Endothelial cell of umbilical vein (primary cell): ENCODE data around the gene HTR3A. TPM values are rescaled to one million over a fixed set of nuclear protein-coding genes. Genes with fewer than 3 reads are reported as not detected.

ENCODE experiments used
- BruUV-seq: library from RNA; stranded (reverse); fragments of 400-500 nt; replicated peaks from 2 replicates; lab custom pipeline; 2021; lab: Mats Ljungman, UMichigan
- CTCF ChIA-PET: fragments of 300-600, 350-600 bp; sonication (Branson Sonifier 250); formaldehyde crosslinking; loops from one replicate; lab custom pipeline; 2021; ENCODE audit warnings: antibody characterized with exemption, inconsistent platforms; lab: Charles Lee
- POLR2A ChIA-PET: fragments of 300-600, 350-600 bp; sonication (Branson Sonifier 250); formaldehyde crosslinking; loops from one replicate; lab custom pipeline; 2021; ENCODE audit warnings: antibody characterized with exemption, inconsistent platforms; lab: Charles Lee
- DNase-seq: peaks from one replicate; pipeline ENCODE4 v3.0.0-alpha.2; 2011; ENCODE audit warnings: low read depth, low spot score
- FAIRE-seq: peaks from 2 replicates; lab custom pipeline; 2011; peaks lifted over from hg19 to GRCh38; lab: Jason Lieb, UNC
- H2AFZ ChIP-seq: 2 replicates; pipeline ENCODE4 v1.6.0; 2012; ENCODE audit warnings: low read depth, low read length, control low read depth, inconsistent platforms
- H3K27ac ChIP-seq: 2 replicates; pipeline ENCODE4 v1.5.1; 2011; ENCODE audit warnings: low read depth, mild to moderate bottlenecking, control low read depth, low read length, moderate library complexity; ENCODE audit not compliant: insufficient read depth
- H3K27me3 ChIP-seq, 2 experiments: 2 replicates each; pipeline versions ENCODE4 v1.6.0 to v1.6.1; 2011; ENCODE audit warnings: low read length in 2 of 2, mixed read lengths in 1 of 2; ENCODE audit not compliant: control insufficient read depth in 2 of 2, insufficient read depth in 2 of 2
- H3K36me3 ChIP-seq, 2 experiments: 2 replicates in 1 of 2; 3 replicates in 1 of 2; pipeline ENCODE4 v1.5.1; 2011; ENCODE audit warnings: low read length in 2 of 2, mild to moderate bottlenecking in 1 of 2, moderate library complexity in 1 of 2; ENCODE audit not compliant: control insufficient read depth in 2 of 2, insufficient read depth in 2 of 2; ENCODE audit errors: extremely low read depth in 1 of 2
- H3K4me1 ChIP-seq: 3 replicates; pipeline ENCODE4 v1.5.1; 2011; ENCODE audit warnings: mild to moderate bottlenecking, low read length; ENCODE audit not compliant: control insufficient read depth, insufficient read depth; ENCODE audit errors: extremely low read depth
- H3K4me2 ChIP-seq: 2 replicates; pipeline ENCODE4 v1.6.1; 2011; ENCODE audit warnings: low read length, control low read depth, mixed read lengths; ENCODE audit not compliant: insufficient read depth
- H3K4me3 ChIP-seq, 3 experiments: fragments of 200-600 bp in 1 of 3; sonication (generic), shearing (Covaris generic) in 1 of 3; replicated peaks in 1 of 3; 2 replicates each; pipeline ENCODE4 v1.5.1; 2011 to 2016; ENCODE audit warnings: control low read depth in 3 of 3, low read length in 3 of 3, mild to moderate bottlenecking in 2 of 3, inconsistent platforms in 1 of 3, low read depth in 1 of 3, moderate library complexity in 1 of 3; ENCODE audit not compliant: insufficient read depth in 1 of 3
- H3K79me2 ChIP-seq: 2 replicates; pipeline ENCODE4 v1.6.0; 2012; ENCODE audit warnings: low read length, inconsistent platforms; ENCODE audit not compliant: control insufficient read depth, insufficient read depth
- H3K9ac ChIP-seq: replicated peaks from 2 replicates; pipeline ENCODE3; 2011; ENCODE audit warnings: low read length, control low read depth; ENCODE audit not compliant: insufficient read depth; ENCODE audit errors: extremely low read depth
- H3K9me1 ChIP-seq: replicated peaks from 3 replicates; pipeline ENCODE4 v1.6.0; 2011; ENCODE audit warnings: mild to moderate bottlenecking, low read length; ENCODE audit not compliant: control insufficient read depth, insufficient read depth; ENCODE audit errors: extremely low read depth
- H3K9me3 ChIP-seq: replicated peaks from 2 replicates; pipeline ENCODE4 v1.5.1; 2012; ENCODE audit warnings: low read length, inconsistent platforms; ENCODE audit not compliant: control insufficient read depth, insufficient read depth
- H4K20me1 ChIP-seq: replicated peaks from 2 replicates; pipeline ENCODE3; 2011; ENCODE audit warnings: mild to moderate bottlenecking, low read length; ENCODE audit not compliant: control insufficient read depth, insufficient read depth; ENCODE audit errors: extremely low read depth
- EZH2 ChIP-seq: IDR thresholded peaks from 2 replicates; pipeline ENCODE4 v1.6.1; 2012; ENCODE audit warnings: borderline replicate concordance, low read depth, mild to moderate bottlenecking, moderate library complexity, low read length, inconsistent platforms; ENCODE audit not compliant: severe bottlenecking
- FOS ChIP-seq: IDR thresholded peaks from 2 replicates; pipeline ENCODE4 v1.6.1; 2011; ENCODE audit warnings: mild to moderate bottlenecking, low read length, moderate library complexity, borderline replicate concordance; ENCODE audit not compliant: insufficient read depth
- GATA2 ChIP-seq: IDR thresholded peaks from 2 replicates; pipeline ENCODE4 v1.7.0; 2011; ENCODE audit warnings: low read depth, mild to moderate bottlenecking, moderate library complexity, mixed read lengths, low read length; ENCODE audit not compliant: insufficient read length, insufficient read depth
- JUN ChIP-seq: IDR thresholded peaks from 2 replicates; pipeline ENCODE4 v1.6.1; 2011; ENCODE audit warnings: borderline replicate concordance, low read depth; ENCODE audit not compliant: insufficient read length, insufficient read depth
- MYC ChIP-seq: IDR thresholded peaks from one replicate; pipeline ENCODE4 v1.6.1; 2011; ENCODE audit warnings: mild to moderate bottlenecking, low read depth, low read length
- POLR2A ChIP-seq: IDR thresholded peaks from 2 replicates; pipeline ENCODE4 v1.6.1; 2012; ENCODE audit warnings: low read depth, mild to moderate bottlenecking, control low read depth, low read length
- POLR2AphosphoS5 ChIP-seq: IDR thresholded peaks from 2 replicates; pipeline ENCODE4 v1.6.1; 2012; ENCODE audit warnings: low read depth, mild to moderate bottlenecking, control low read depth, low read length, moderate library complexity; ENCODE audit not compliant: insufficient read depth
- dilution Hi-C: fragments of 300-500 bp; cut with MboI; formaldehyde crosslinking; loops from one replicate; pipeline ENCODE4 v1.15.0; 2019; ENCODE audit warnings: low sequenced_read_pairs; ENCODE audit not compliant: extremely low pct_ligation_motif_present
- intact Hi-C: fragments of 100-400 bp; cut with micrococcal nuclease; formaldehyde crosslinking; loops from one replicate; pipeline ENCODE4 v1.10.0; 2022
- polyA plus RNA-seq, 4 experiments: library from polyadenylated mRNA; depleted of rRNA in 3 of 4; stranded (reverse) in 3 of 4; unstranded in 1 of 4; fragments of >200 nt; gene quantifications; 2 replicates each; pipeline versions ENCODE4 v1.2.1 to v1.2.3, GENCODE V29; 2011 to 2012; ENCODE audit warnings: missing spikeins in 1 of 4
- total RNA-seq: library from RNA; stranded (reverse); gene quantifications from 2 replicates; pipeline ENCODE4 v1.2.3, GENCODE V29; 2021
- TF ChIP-seq, protein P1 (sequence below), 2 donors: IDR thresholded peaks; 1 replicate in 1 of 2; 2 replicates in 1 of 2; pipeline ENCODE4 v1.5.1; 2011; ENCODE audit warnings: low read length in 2 of 2, mild to moderate bottlenecking in 2 of 2, moderate library complexity in 2 of 2, control low read depth in 1 of 2, inconsistent platforms in 1 of 2, low read depth in 1 of 2; ENCODE audit not compliant: insufficient read depth in 1 of 2; ENCODE audit errors: extremely low read depth in 1 of 2
- TF ChIP-seq, protein P2 (sequence below): IDR thresholded peaks from 2 replicates; pipeline ENCODE4 v1.6.1; 2011; ENCODE audit not compliant: insufficient read depth, insufficient read length

The HTR3A gene
- total and polyA plus RNA-seq, 2 donors (not counting 3 experiments of a cell fraction or from before 2014, with no cell fraction given): not detected

- no peaks in the 10 kb centered on the region for H3K9me3 ChIP-seq
- TF ChIP-seq MYC (no peak), JUN (no peak), POLR2A (no peak), POLR2AphosphoS5 (no peak), GATA2 (no peak), FOS (no peak), EZH2 (no peak)
- TF ChIP-seq, protein P1, sequence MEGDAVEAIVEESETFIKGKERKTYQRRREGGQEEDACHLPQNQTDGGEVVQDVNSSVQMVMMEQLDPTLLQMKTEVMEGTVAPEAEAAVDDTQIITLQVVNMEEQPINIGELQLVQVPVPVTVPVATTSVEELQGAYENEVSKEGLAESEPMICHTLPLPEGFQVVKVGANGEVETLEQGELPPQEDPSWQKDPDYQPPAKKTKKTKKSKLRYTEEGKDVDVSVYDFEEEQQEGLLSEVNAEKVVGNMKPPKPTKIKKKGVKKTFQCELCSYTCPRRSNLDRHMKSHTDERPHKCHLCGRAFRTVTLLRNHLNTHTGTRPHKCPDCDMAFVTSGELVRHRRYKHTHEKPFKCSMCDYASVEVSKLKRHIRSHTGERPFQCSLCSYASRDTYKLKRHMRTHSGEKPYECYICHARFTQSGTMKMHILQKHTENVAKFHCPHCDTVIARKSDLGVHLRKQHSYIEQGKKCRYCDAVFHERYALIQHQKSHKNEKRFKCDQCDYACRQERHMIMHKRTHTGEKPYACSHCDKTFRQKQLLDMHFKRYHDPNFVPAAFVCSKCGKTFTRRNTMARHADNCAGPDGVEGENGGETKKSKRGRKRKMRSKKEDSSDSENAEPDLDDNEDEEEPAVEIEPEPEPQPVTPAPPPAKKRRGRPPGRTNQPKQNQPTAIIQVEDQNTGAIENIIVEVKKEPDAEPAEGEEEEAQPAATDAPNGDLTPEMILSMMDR (IDR thresholded peaks at IDR 0.05; ENCODE audit: extremely low read depth in 1 of 2, insufficient read depth in 1 of 2, low read depth in 1 of 2, low read length in 2 of 2): no peak
- TF ChIP-seq, protein P2, sequence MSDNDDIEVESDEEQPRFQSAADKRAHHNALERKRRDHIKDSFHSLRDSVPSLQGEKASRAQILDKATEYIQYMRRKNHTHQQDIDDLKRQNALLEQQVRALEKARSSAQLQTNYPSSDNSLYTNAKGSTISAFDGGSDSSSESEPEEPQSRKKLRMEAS: no peak
- FAIRE-seq (no peak), DNase-seq (no peak)
- no peaks in the 10 kb centered on the region for H3K79me2 ChIP-seq
- H3K4me2 ChIP-seq: no peak overlapping the region
- intact Hi-C loops (no loop called here), dilution Hi-C loops (no loop called here)
- H3K4me1 ChIP-seq: no peaks in the 10 kb centered on the region
- H3K9ac ChIP-seq: no peak overlapping the region
- no peaks in the 10 kb centered on the region for H3K36me3 ChIP-seq
- POLR2A ChIA-PET: no interaction called here
- BruUV-seq: no TSS peak
- no peak overlapping the region for H3K4me3 ChIP-seq
- H3K27me3 ChIP-seq: peaks cover 2 to 3% of the 10 kb centered on the region in 2 experiments
- CTCF ChIA-PET: interaction anchor here (1.1 to 1.7 kb wide), 3 partner anchors 14 to 254 kb away, joined by 5 to 6 read pairs (median 5); no protein-coding TSS in a partner anchor
- H2AFZ ChIP-seq: no peak overlapping the region
- no peaks in the 10 kb centered on the region for H3K9me1 ChIP-seq
- no peaks in the 10 kb centered on the region for H4K20me1 ChIP-seq
- H3K27ac ChIP-seq: no peak overlapping the region
These were observed 33.4 kb downstream of the HTR3A start for GRCh38 chr11:114008331-114008730.
